Measurements from ENCODE around the gene ATXN2.
"Not testable (repeated sequence)": the region's sequence is repeated elsewhere in the genome, so short reads cannot be mapped to it uniquely, and the experiment has no call there.

- not testable (repeated sequence) for TF ChIP-seq CEBPB (IDR thresholded peaks at IDR 0.05; ENCODE audit: low read depth, low read length); CTCF (conservative IDR thresholded peaks at IDR 0.05; ENCODE audit: low read depth, low read length); POLR2A (IDR thresholded peaks at IDR 0.05; ENCODE audit: low read depth, low read length); SMC3 (IDR thresholded peaks at IDR 0.05; ENCODE audit: low read depth, low read length); MXI1 (IDR thresholded peaks at IDR 0.05; ENCODE audit: borderline replicate concordance, low read depth, low read length); CHD1 (IDR thresholded peaks at IDR 0.05; ENCODE audit: low read depth, low read length)
- TF ChIP-seq, protein P1, sequence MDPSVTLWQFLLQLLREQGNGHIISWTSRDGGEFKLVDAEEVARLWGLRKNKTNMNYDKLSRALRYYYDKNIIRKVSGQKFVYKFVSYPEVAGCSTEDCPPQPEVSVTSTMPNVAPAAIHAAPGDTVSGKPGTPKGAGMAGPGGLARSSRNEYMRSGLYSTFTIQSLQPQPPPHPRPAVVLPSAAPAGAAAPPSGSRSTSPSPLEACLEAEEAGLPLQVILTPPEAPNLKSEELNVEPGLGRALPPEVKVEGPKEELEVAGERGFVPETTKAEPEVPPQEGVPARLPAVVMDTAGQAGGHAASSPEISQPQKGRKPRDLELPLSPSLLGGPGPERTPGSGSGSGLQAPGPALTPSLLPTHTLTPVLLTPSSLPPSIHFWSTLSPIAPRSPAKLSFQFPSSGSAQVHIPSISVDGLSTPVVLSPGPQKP (IDR thresholded peaks at IDR 0.05; ENCODE audit: borderline replicate concordance, low read depth, low read length) = not testable (repeated sequence)
Observed at GRCh38 chr12:111617841-111618240, 18.7 kb upstream of the ATXN2 start.
